Stimulated activated CD4-positive, alpha-beta T cell treated with anti-CD3 and anti-CD28 coated beads, Interleukin-1b, Interleukin-23, amount 100 ng/mL, for 4 hours (primary cell): ENCODE results near the gene RPS24.
"Not testable (repeated sequence)": the region's sequence is repeated elsewhere in the genome, so short reads cannot be mapped to it uniquely, and the experiment has no call there.

Source experiments
- DNase-seq, 2 donors: peaks; one replicate each; pipeline ENCODE4 v3.0.0-alpha.2; 2020; ENCODE audit warnings: low read depth in 2 of 2

RPS24 gene

GRCh38 chr10:78053211-78053868 lies 19.7 kb downstream of the RPS24 start:
- no peak for DNase-seq

DNA sequence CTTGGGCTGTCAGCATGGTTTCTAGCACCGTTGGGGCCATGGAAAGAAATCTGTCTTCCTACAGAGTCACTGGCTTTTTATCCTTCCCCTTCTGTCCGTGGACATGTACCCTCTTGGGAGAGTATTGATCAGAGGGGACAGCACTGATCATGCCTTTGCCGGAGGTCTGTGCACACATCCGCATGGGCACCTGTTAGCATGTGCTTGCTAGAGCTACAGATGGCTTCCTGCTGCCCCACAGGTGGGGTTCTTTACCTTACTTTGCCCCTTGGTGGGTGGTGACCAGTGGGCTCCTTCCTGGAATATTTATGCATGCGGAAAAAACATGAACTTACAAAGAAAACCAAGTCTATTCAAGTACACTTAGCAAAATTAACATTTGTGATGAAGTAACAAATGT lies 24.9 kb downstream of the RPS24 start:
- DNase-seq = no peak

GRCh38 chr10:78059906-78060702 lies 26.4 kb downstream of the RPS24 start:
- DNase-seq = no peak

GRCh38 chr10:78062296-78062695 lies 28.6 kb downstream of the RPS24 start:
- DNase-seq = no peak

DNA sequence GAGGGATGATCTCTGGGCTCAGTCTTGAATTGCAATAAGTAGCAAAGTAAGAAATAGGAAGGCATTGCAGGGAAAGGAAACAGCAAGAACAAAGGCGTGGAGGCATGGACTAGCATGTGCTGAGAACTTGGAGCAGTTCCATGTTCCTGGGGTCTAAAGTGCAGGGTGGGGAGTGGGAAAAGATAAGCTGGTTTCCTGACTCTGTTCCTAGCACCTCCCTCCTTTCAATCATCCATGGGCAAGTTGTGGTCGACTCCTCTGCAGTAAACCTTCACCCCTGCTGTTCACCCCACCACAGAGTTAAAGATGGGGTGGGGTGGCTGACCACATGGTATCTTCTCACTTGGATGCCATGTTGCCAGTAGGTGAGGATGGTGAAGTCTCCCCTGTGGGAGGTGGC lies 29.6 kb downstream of the RPS24 start:
- DNase-seq = no peak

DNA sequence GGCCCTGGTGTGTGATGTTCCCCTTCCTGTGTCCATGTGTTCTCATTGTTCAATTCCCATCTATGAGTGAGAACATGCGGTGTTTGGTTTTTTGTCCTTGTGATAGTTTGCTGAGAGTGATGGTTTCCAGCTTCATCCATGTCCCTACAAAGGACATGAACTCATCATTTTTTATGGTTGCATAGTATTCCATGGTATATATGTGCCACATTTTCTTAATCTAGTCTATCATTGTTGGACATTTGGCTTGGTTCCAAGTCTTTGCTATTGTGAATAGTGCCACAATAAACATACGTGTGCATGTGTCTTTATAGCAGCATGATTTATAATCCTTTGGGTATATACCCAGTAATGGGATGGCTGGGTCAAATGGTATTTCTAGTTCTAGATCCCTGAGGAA lies 31.3 kb downstream of the RPS24 start:
- DNase-seq = not testable (repeated sequence)

GRCh38 chr10:78065611-78066010 lies 31.9 kb downstream of the RPS24 start:
- no peak for DNase-seq

DNA sequence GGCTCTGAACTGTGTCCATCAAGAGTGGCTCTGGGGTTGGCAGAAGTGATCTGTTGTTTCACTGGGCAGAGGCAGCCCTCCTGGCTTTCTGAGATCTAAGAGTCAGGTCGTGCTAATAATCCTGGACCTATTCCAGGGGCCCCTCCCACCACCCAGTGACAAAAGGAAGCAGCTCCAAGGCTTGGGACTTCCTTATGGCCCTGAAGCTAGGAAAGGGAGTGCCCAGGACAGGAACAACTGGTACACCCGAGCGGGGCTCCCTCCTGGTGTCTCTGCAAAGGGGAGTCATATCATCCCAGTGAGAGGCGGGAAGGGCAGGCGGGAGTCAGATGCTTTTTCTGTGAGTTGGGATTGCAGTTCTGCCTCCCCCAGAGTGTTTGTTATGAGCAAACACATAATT lies 32.3 kb downstream of the RPS24 start:
- DNase-seq = no peak

- no peak for DNase-seq
Measured at GRCh38 chr10:78066728-78067430, 33.2 kb downstream of the RPS24 start.

DNA sequence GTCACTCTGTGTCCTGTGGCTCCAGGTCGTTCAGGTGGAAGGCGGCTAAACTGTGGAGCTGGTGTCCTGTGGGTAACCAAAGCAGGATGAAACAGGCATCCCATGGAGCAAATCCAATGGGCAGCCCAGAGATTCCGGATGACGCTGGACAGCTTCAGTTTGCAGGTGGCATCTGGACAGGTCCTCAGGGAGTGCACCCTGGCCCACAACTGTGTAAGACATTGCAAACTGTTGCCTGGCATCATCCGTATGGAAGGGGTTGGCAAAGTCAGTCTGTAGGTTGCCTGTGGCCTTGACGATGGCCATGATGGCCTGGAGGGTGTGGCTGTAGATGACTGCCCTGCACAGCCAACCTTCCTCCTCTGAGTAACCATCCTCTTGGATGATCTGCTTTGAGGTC lies 35.5 kb downstream of the RPS24 start:
- no peak for DNase-seq

- DNase-seq = not testable (repeated sequence)
Measured at GRCh38 chr10:78070064-78070463, 36.4 kb downstream of the RPS24 start.

DNA sequence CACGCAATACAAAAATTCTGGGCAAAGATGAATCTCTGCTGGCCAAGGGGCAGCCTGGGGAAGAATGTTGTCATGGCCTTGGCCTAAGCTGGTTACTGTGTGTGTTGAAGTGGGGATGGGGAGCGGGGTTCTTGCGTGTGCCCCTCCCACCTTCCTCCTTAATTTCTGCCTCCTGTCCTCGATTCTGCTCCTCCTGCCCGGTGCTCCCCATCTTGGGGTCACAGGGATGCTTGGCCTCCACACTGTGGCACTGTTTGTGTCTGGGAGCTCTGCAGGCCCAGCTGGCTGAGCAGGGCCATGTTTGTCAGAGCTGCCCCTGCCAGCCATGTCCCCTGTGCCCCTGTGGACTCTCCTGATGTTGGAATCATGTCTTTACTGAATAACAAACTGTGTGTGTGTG lies 37.1 kb downstream of the RPS24 start:
- no peak for DNase-seq

GRCh38 chr10:78071140-78071856 lies 37.6 kb downstream of the RPS24 start:
- DNase-seq = no peak

GRCh38 chr10:78071857-78072179 lies 38.2 kb downstream of the RPS24 start:
- no peak for DNase-seq

- no peak for DNase-seq
Measured at GRCh38 chr10:78072504-78072903, 38.8 kb downstream of the RPS24 start.

DNA sequence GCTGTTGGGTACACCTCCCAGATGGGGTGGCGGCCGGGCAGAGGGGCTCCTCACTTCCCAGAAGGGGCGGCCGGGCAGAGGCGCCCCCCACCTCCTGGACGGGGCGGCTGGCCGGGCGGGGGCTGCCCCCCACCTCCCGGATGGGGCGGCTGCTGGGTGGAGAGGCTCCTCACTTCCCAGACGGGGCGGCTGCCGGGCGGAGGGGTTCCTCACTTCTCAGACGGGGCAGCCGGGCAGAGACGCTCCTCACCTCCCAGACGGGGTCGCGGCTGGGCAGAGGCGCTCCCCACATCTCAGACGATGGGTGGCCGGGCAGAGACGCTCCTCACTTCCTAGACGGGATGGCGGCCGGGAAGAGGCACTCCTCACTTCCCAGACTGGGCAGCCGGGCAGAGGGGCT lies 42.1 kb downstream of the RPS24 start:
- not testable (repeated sequence) for DNase-seq

GRCh38 chr10:78078539-78079330 lies 45.1 kb downstream of the RPS24 start:
- no peak for DNase-seq

- no peak for DNase-seq
Measured at GRCh38 chr10:78079411-78079810, 45.7 kb downstream of the RPS24 start.

DNA sequence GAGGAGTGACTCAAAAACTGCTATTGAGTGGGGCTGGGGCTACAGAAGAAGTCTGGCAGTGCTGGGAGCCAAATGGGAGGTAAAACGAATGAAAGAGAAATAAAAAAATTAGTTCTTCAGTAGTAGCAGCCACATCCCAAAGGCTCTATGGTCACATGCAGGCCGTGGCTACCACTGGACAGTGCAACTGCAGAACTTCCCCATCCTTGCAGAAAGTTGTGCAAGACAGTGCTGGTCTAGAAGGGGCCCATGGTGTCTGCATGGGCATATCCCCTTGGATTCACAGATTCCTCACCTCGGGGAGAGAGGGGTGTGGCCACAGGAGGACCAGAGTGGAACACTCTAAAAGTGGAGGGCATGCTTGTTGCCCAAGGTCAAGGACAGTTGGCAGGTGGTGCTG lies 47.6 kb downstream of the RPS24 start:
- DNase-seq = no peak

GRCh38 chr10:78082636-78083035 lies 49.0 kb downstream of the RPS24 start:
- no peak for DNase-seq
